Smooth muscle cell of the coronary artery (primary cell): ENCODE results near the gene SYTL1. TPM values are rescaled to one million over a fixed set of nuclear protein-coding genes. Genes with fewer than 3 reads are reported as not detected.

Source experiments
- total RNA-seq: library from RNA; depleted of rRNA; stranded (reverse); fragments of >200 nt; gene quantifications from 2 replicates; pipeline ENCODE4 v1.2.3, GENCODE V29; 2014; ENCODE audit warnings: low replicate concordance

SYTL1 gene
- total RNA-seq: 0.08 TPM in 1 of 2 replicates, not detected in the other

GRCh38 chr1:27341525-27342252 is at the start of gene SYTL1:
SYTL1 (plus strand) TSS chr1:27342022; CDS start chr1:27345335, 3,313 bp downstream.

GRCh38 chr1:27321813-27322568 is 19.8 kb upstream of the SYTL1 start, which contains the start of gene TMEM222:
TMEM222 (plus strand) TSS chr1:27322163; CDS start chr1:27322198, 35 bp downstream.

GRCh38 chr1:27366411-27367159 is 24.8 kb downstream of the SYTL1 start, which contains the start of gene MAP3K6:
MAP3K6 (minus strand) TSS chr1:27366961; CDS start chr1:27366597, 364 bp downstream.

GRCh38 chr1:27374362-27375086 is 32.7 kb downstream of the SYTL1 start, which contains the start of gene FCN3:
FCN3 (minus strand) TSS chr1:27374824; CDS start chr1:27374818, 6 bp downstream.

GRCh38 chr1:27383039-27383605 is 41.3 kb downstream of the SYTL1 start, which contains the start of gene CD164L2:
CD164L2 (minus strand) TSS chr1:27383333; CDS start chr1:27383239, 94 bp downstream.

GRCh38 chr1:27392096-27392777 is 50.4 kb downstream of the SYTL1 start, which contains the start of gene GPR3:
GPR3 (plus strand) TSS chr1:27392622; CDS start chr1:27393799, 1,177 bp downstream.

Other genes starting within 250 kb of the SYTL1 start
- 1.5 and 3.2 TPM in 2 replicates for gene SLC9A1, start 186.9 kb upstream of the SYTL1 start, total RNA-seq
- gene WDTC1, start 107.4 kb upstream of the SYTL1 start, total RNA-seq: 18.2 and 18.6 TPM in 2 replicates
- gene TMEM222, start 19.9 kb upstream of the SYTL1 start, total RNA-seq: 22.9 and 23.6 TPM in 2 replicates
- gene MAP3K6, start 24.9 kb downstream of the SYTL1 start, total RNA-seq: 10.8 and 16.3 TPM in 2 replicates
- not detected in 2 replicates for gene FCN3, start 32.8 kb downstream of the SYTL1 start, total RNA-seq
- gene CD164L2, start 41.3 kb downstream of the SYTL1 start, total RNA-seq: not detected in 2 replicates
- gene GPR3, start 50.6 kb downstream of the SYTL1 start, total RNA-seq: under 0.01 and 0.30 TPM in 2 replicates
- gene WASF2, start 148.1 kb downstream of the SYTL1 start, total RNA-seq: 9.5 and 13.8 TPM in 2 replicates